Caco-2 (cell line): ENCODE data around the gene CCL1. TPM values are rescaled to one million over a fixed set of nuclear protein-coding genes. Genes with fewer than 3 reads are reported as not detected.

Experiments
- BruUV-seq: library from RNA; stranded (reverse); fragments of 400-500 nt; replicated peaks from 2 replicates; lab custom pipeline; 2021; lab: Mats Ljungman, UMichigan
- CTCF ChIA-PET: fragments of 300-600 bp; sonication (Branson Sonifier 250); formaldehyde crosslinking; loops from one replicate; lab custom pipeline; 2022; ENCODE audit warnings: antibody characterized with exemption; lab: Charles Lee
- POLR2A ChIA-PET: fragments of 300-600 bp; sonication (Branson Sonifier 250); formaldehyde crosslinking; loops from one replicate; lab custom pipeline; 2022; ENCODE audit warnings: antibody characterized with exemption; lab: Charles Lee
- DNase-seq, 2 experiments: peaks; one replicate each; pipeline versions ENCODE4 v3.0.0 to v3.0.0-alpha.2; 2020 to 2022
- H3K27me3 ChIP-seq: replicated peaks from 2 replicates; pipeline ENCODE4 v1.6.0; 2011; ENCODE audit warnings: low read length; ENCODE audit not compliant: control insufficient read depth, insufficient read depth
- H3K36me3 ChIP-seq: 2 replicates; pipeline ENCODE4 v1.5.1; 2011; ENCODE audit warnings: low read length; ENCODE audit not compliant: control insufficient read depth, insufficient read depth
- H3K4me1 ChIP-seq: fragments of 250-450 bp; sonication (Bioruptor Pico); 2 replicates; pipeline ENCODE4 v1.5.1; 2020; ENCODE audit warnings: mild to moderate bottlenecking
- H3K4me3 ChIP-seq: 2 replicates; pipeline ENCODE4 v1.5.1; 2011; ENCODE audit warnings: low read depth, mild to moderate bottlenecking, control low read depth, low read length
- H3K9me3 ChIP-seq: fragments of 250-450 bp; sonication (Bioruptor Pico); 2 replicates; pipeline ENCODE4 v1.5.1; 2020; ENCODE audit warnings: mild to moderate bottlenecking, moderate library complexity
- H3K27ac Mint-ChIP-seq: one replicate; pipeline ENCODE4 v1.8.0; 2022; ENCODE audit warnings: mixed read lengths; ENCODE audit not compliant: unreplicated experiment
- H3K27me3 Mint-ChIP-seq: one replicate; pipeline ENCODE4 v1.8.0; 2022; ENCODE audit warnings: mixed read lengths; ENCODE audit not compliant: insufficient read depth, unreplicated experiment
- H3K36me3 Mint-ChIP-seq: one replicate; pipeline ENCODE4 v1.8.0; 2022; ENCODE audit warnings: mild to moderate bottlenecking, mixed read lengths; ENCODE audit not compliant: insufficient read depth, unreplicated experiment
- H3K4me1 Mint-ChIP-seq: one replicate; pipeline ENCODE4 v1.8.0; 2022; ENCODE audit warnings: low read depth, mixed read lengths; ENCODE audit not compliant: unreplicated experiment
- H3K4me3 Mint-ChIP-seq: one replicate; pipeline ENCODE4 v1.8.0; 2022; ENCODE audit warnings: mild to moderate bottlenecking, moderate library complexity, mixed read lengths; ENCODE audit not compliant: unreplicated experiment
- H3K9me3 Mint-ChIP-seq: one replicate; pipeline ENCODE4 v1.8.0; 2022; ENCODE audit warnings: mixed read lengths; ENCODE audit not compliant: unreplicated experiment
- intact Hi-C: fragments of 100-400 bp; cut with micrococcal nuclease; formaldehyde crosslinking; loops from one replicate; pipeline ENCODE4 v1.10.0; 2022; ENCODE audit not compliant: unreplicated experiment
- total RNA-seq: library from RNA; stranded (reverse); gene quantifications from 2 replicates; pipeline ENCODE4 v1.2.3, GENCODE V29; 2022
- TF ChIP-seq, protein P1 (sequence below), 2 experiments: fragments of 200-600 bp in 1 of 2; IDR thresholded peaks; 1 replicate in 1 of 2; 2 replicates in 1 of 2; pipeline versions ENCODE4 v1.5.1 to v1.8.0; 2011 to 2022; ENCODE audit warnings: antibody characterized with exemption in 1 of 2, control low read depth in 1 of 2, inconsistent platforms in 1 of 2, low read depth in 1 of 2, low read length in 1 of 2, mild to moderate bottlenecking in 1 of 2, moderate library complexity in 1 of 2; ENCODE audit not compliant: insufficient read depth in 1 of 2, severe bottlenecking in 1 of 2, unreplicated experiment in 1 of 2

The CCL1 gene
- total RNA-seq, 1 experiment from 2014 or later = not detected

GRCh38 chr17:34319039-34319483, 44.0 kb downstream of the CCL1 start, which contains the start of gene CCL8:
Gene CCL8 (plus strand): TSS chr17:34319435. CDS start chr17:34319502, 67 bp downstream.
- peaks cover 6% of the 10 kb centered on the region for H3K27me3 Mint-ChIP-seq
- no peak within 1 kb of the TSS for H3K4me3 Mint-ChIP-seq
- ChIA-PET CTCF (interaction anchor here (4.0 kb wide), 1 partner anchor 42 kb away, joined by 13 read pairs; no protein-coding TSS in a partner anchor), POLR2A (no interaction called here)
- TF ChIP-seq, protein P1, sequence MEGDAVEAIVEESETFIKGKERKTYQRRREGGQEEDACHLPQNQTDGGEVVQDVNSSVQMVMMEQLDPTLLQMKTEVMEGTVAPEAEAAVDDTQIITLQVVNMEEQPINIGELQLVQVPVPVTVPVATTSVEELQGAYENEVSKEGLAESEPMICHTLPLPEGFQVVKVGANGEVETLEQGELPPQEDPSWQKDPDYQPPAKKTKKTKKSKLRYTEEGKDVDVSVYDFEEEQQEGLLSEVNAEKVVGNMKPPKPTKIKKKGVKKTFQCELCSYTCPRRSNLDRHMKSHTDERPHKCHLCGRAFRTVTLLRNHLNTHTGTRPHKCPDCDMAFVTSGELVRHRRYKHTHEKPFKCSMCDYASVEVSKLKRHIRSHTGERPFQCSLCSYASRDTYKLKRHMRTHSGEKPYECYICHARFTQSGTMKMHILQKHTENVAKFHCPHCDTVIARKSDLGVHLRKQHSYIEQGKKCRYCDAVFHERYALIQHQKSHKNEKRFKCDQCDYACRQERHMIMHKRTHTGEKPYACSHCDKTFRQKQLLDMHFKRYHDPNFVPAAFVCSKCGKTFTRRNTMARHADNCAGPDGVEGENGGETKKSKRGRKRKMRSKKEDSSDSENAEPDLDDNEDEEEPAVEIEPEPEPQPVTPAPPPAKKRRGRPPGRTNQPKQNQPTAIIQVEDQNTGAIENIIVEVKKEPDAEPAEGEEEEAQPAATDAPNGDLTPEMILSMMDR (IDR thresholded peaks at IDR 0.05; ENCODE audit: insufficient read depth in 1 of 2, low read depth in 1 of 2, low read length in 1 of 2, severe bottlenecking in 1 of 2, unreplicated experiment in 1 of 2) = no peak
- Histone ChIP-seq H3K4me1 (no peaks in the 10 kb centered on the region), H3K4me3 (no peak within 1 kb of the TSS), H3K27me3 (no peaks in the 10 kb centered on the region), H3K9me3 (no peaks in the 10 kb centered on the region), H3K36me3 (no peaks in the 10 kb centered on the region)
- no peak within 1 kb of the TSS for H3K27ac Mint-ChIP-seq
- no TSS peak for BruUV-seq
- intact Hi-C loops = loop anchor here (5.0 kb wide), 1 partner anchor 43 kb away; the partner anchor contains the start of gene CCL1
- no peaks in the 10 kb centered on the region for H3K4me1 Mint-ChIP-seq
- no peaks in the 10 kb centered on the region for H3K9me3 Mint-ChIP-seq
- no peaks in the 10 kb centered on the region for H3K36me3 Mint-ChIP-seq
- DNase-seq = no peak

GRCh38 chr17:34318474-34318873, 44.6 kb downstream of the CCL1 start:
- no peaks in the 10 kb centered on the region for H3K36me3 Mint-ChIP-seq
- no peaks in the 10 kb centered on the region for H3K27me3 ChIP-seq
- H3K27me3 Mint-ChIP-seq = peaks cover 6% of the 10 kb centered on the region
- no peak overlapping the region for H3K4me3 Mint-ChIP-seq
- peak; percentile 43 to 54 for DNase-seq
- H3K9me3 Mint-ChIP-seq = no peaks in the 10 kb centered on the region
- no peaks in the 10 kb centered on the region for H3K9me3 ChIP-seq
- intact Hi-C loops = loop anchor here (5.0 kb wide), 1 partner anchor 44 kb away; the partner anchor contains the start of gene CCL1
- ChIA-PET POLR2A (no interaction called here), CTCF (interaction anchor here (4.0 kb wide), 1 partner anchor 43 kb away, joined by 13 read pairs; no protein-coding TSS in a partner anchor)
- TF ChIP-seq, protein P1 (IDR thresholded peaks at IDR 0.05; ENCODE audit: insufficient read depth in 1 of 2, low read depth in 1 of 2, low read length in 1 of 2, severe bottlenecking in 1 of 2, unreplicated experiment in 1 of 2) = peak in 1 of 2 experiments; percentile 31
- no peaks in the 10 kb centered on the region for H3K36me3 ChIP-seq
- no peak overlapping the region for H3K27ac Mint-ChIP-seq
- no peak overlapping the region for H3K4me3 ChIP-seq
- no TSS peak for BruUV-seq
- no peaks in the 10 kb centered on the region for H3K4me1 Mint-ChIP-seq
- no peaks in the 10 kb centered on the region for H3K4me1 ChIP-seq

GRCh38 chr17:34314279-34314678, 48.8 kb downstream of the CCL1 start:
- H3K4me3 ChIP-seq = no peak overlapping the region
- no peaks in the 10 kb centered on the region; the same call in none of the 2 replicates for H3K27me3 ChIP-seq
- no peaks in the 10 kb centered on the region for H3K4me1 ChIP-seq
- TF ChIP-seq, protein P1 (IDR thresholded peaks at IDR 0.05; ENCODE audit: insufficient read depth in 1 of 2, low read depth in 1 of 2, low read length in 1 of 2, severe bottlenecking in 1 of 2, unreplicated experiment in 1 of 2) = no peak
- no peaks in the 10 kb centered on the region for H3K9me3 ChIP-seq
- H3K36me3 ChIP-seq = no peaks in the 10 kb centered on the region
- no peaks in the 10 kb centered on the region for H3K4me1 Mint-ChIP-seq
- intact Hi-C loops = no loop called here
- no peaks in the 10 kb centered on the region for H3K36me3 Mint-ChIP-seq
- no peak overlapping the region for H3K4me3 Mint-ChIP-seq
- POLR2A ChIA-PET = no interaction called here
- DNase-seq = no peak
- no peaks in the 10 kb centered on the region for H3K9me3 Mint-ChIP-seq
- BruUV-seq = no TSS peak
- CTCF ChIA-PET = no interaction called here
- H3K27me3 Mint-ChIP-seq = peaks cover 4% of the 10 kb centered on the region
- no peak overlapping the region for H3K27ac Mint-ChIP-seq
